ENCODE measurements around the gene ELN. TPM values are rescaled to one million over a fixed set of nuclear protein-coding genes. Genes with fewer than 3 reads are reported as not detected.

Gene ELN
- total and polyA plus RNA-seq, 5 donors from 2014 or later: 0.35 TPM; not detected in 4

GRCh38 chr7:74058486-74058885 lies 30.5 kb downstream of the ELN start:
- Mint-ChIP-seq H3K27ac (peak overlapping the region in 1 of 3 donors; percentile 14), H3K4me3 (no peak overlapping the region), H3K36me3 (no peaks in the 10 kb centered on the region), H3K4me1 (peaks cover 0 to 6% (median 5%) of the 10 kb centered on the region in 4 donors), H3K27me3 (peaks cover 22% of the 10 kb centered on the region), H3K9me3 (no peaks in the 10 kb centered on the region)
- ATAC-seq (ENCODE audit: low read depth in 2 of 2): no peak
- DNase-seq: no peak
- Histone ChIP-seq H3K27ac (ENCODE audit: insufficient read depth, low read length, poor library complexity, severe bottlenecking) (no peak overlapping the region), H3K4me3 (ENCODE audit: low read depth, low read length) (no peak overlapping the region), H3K27me3 (ENCODE audit: control insufficient read depth, insufficient read depth, low read length) (no peaks in the 10 kb centered on the region), H3K4me1 (ENCODE audit: control insufficient read depth, insufficient read depth, low read length, poor library complexity, severe bottlenecking) (peaks cover 7% of the 10 kb centered on the region), H3K36me3 (ENCODE audit: control insufficient read depth, insufficient read depth, low read length) (no peaks in the 10 kb centered on the region), H3K9me3 (ENCODE audit: control insufficient read depth in 2 of 2, low read length in 2 of 2) (no peaks in the 10 kb centered on the region)

GRCh38 chr7:74059037-74059436 lies 31.1 kb downstream of the ELN start:
- Mint-ChIP-seq H3K27me3 (peaks cover 21% of the 10 kb centered on the region), H3K27ac (no peak overlapping the region), H3K4me3 (no peak overlapping the region), H3K4me1 (peaks cover 0 to 6% (median 5%) of the 10 kb centered on the region in 4 donors), H3K9me3 (no peaks in the 10 kb centered on the region), H3K36me3 (no peaks in the 10 kb centered on the region)
- Histone ChIP-seq H3K4me1 (ENCODE audit: control insufficient read depth, insufficient read depth, low read length, poor library complexity, severe bottlenecking) (peaks cover 7% of the 10 kb centered on the region), H3K9me3 (ENCODE audit: control insufficient read depth in 2 of 2, low read length in 2 of 2) (no peaks in the 10 kb centered on the region), H3K36me3 (ENCODE audit: control insufficient read depth, insufficient read depth, low read length) (no peaks in the 10 kb centered on the region), H3K27me3 (ENCODE audit: control insufficient read depth, insufficient read depth, low read length) (no peaks in the 10 kb centered on the region), H3K27ac (ENCODE audit: insufficient read depth, low read length, poor library complexity, severe bottlenecking) (no peak overlapping the region), H3K4me3 (ENCODE audit: low read depth, low read length) (no peak overlapping the region)
- ATAC-seq (ENCODE audit: low read depth in 2 of 2): no peak
- DNase-seq: no peak

- H3K4me3 Mint-ChIP-seq: no peak overlapping the region
- H3K27ac ChIP-seq (ENCODE audit: insufficient read depth, low read length, poor library complexity, severe bottlenecking): no peak overlapping the region
- no peaks in the 10 kb centered on the region for H3K36me3 Mint-ChIP-seq
- H3K4me1 ChIP-seq (ENCODE audit: control insufficient read depth, insufficient read depth, low read length, poor library complexity, severe bottlenecking): peaks cover 7% of the 10 kb centered on the region
- peaks cover 18% of the 10 kb centered on the region for H3K27me3 Mint-ChIP-seq
- no peak overlapping the region for H3K4me3 ChIP-seq (ENCODE audit: low read depth, low read length)
- H3K27me3 ChIP-seq (ENCODE audit: control insufficient read depth, insufficient read depth, low read length): no peaks in the 10 kb centered on the region
- DNase-seq (no peak), ATAC-seq (ENCODE audit: low read depth in 2 of 2) (no peak)
- no peaks in the 10 kb centered on the region for H3K9me3 ChIP-seq (ENCODE audit: control insufficient read depth in 2 of 2, low read length in 2 of 2)
- no peaks in the 10 kb centered on the region for H3K9me3 Mint-ChIP-seq
- no peaks in the 10 kb centered on the region for H3K36me3 ChIP-seq (ENCODE audit: control insufficient read depth, insufficient read depth, low read length)
- H3K4me1 Mint-ChIP-seq: peaks cover 0 to 6% (median 5%) of the 10 kb centered on the region in 4 donors
- no peak overlapping the region for H3K27ac Mint-ChIP-seq
Measured at GRCh38 chr7:74059681-74060588, 32.0 kb downstream of the ELN start.

GRCh38 chr7:74061840-74062539 lies 34.0 kb downstream of the ELN start:
- H3K4me3 Mint-ChIP-seq: peak overlapping the region in 3 of 4 donors; percentile 28 to 81 (median 48)
- peak overlapping the region; percentile 50 for H3K27ac ChIP-seq (ENCODE audit: insufficient read depth, low read length, poor library complexity, severe bottlenecking)
- DNase-seq: peak; percentile 54 to 67 (median 55)

GRCh38 chr7:74063223-74063641 lies 35.3 kb downstream of the ELN start:
- peak overlapping the region in 1 of 4 donors; percentile 63 for H3K4me3 Mint-ChIP-seq
- no peaks in the 10 kb centered on the region for H3K36me3 Mint-ChIP-seq

More at GRCh38 chr7:74061840-74062539, 34.0 kb downstream of the ELN start:
- H3K9me3 ChIP-seq (ENCODE audit: control insufficient read depth in 2 of 2, low read length in 2 of 2): no peaks in the 10 kb centered on the region
- Mint-ChIP-seq H3K27ac (peak overlapping the region; percentile 26 to 95 (median 90)), H3K4me1 (peaks cover 0 to 6% (median 5%) of the 10 kb centered on the region in 4 donors), H3K36me3 (no peaks in the 10 kb centered on the region), H3K27me3 (peaks cover 11% of the 10 kb centered on the region), H3K9me3 (no peaks in the 10 kb centered on the region)
- no peaks in the 10 kb centered on the region for H3K27me3 ChIP-seq (ENCODE audit: control insufficient read depth, insufficient read depth, low read length)
- no peaks in the 10 kb centered on the region for H3K36me3 ChIP-seq (ENCODE audit: control insufficient read depth, insufficient read depth, low read length)
- ATAC-seq (ENCODE audit: low read depth in 2 of 2): peak; percentile 93 to 95
- H3K4me3 ChIP-seq (ENCODE audit: low read depth, low read length): no peak overlapping the region
- H3K4me1 ChIP-seq (ENCODE audit: control insufficient read depth, insufficient read depth, low read length, poor library complexity, severe bottlenecking): peaks cover 7% of the 10 kb centered on the region

GRCh38 chr7:74063646-74064045 lies 35.7 kb downstream of the ELN start:
- Histone ChIP-seq H3K27me3 (ENCODE audit: control insufficient read depth, insufficient read depth, low read length) (no peaks in the 10 kb centered on the region), H3K27ac (ENCODE audit: insufficient read depth, low read length, poor library complexity, severe bottlenecking) (no peak overlapping the region), H3K4me1 (ENCODE audit: control insufficient read depth, insufficient read depth, low read length, poor library complexity, severe bottlenecking) (peaks cover 7% of the 10 kb centered on the region), H3K36me3 (ENCODE audit: control insufficient read depth, insufficient read depth, low read length) (no peaks in the 10 kb centered on the region), H3K4me3 (ENCODE audit: low read depth, low read length) (no peak overlapping the region), H3K9me3 (ENCODE audit: control insufficient read depth in 2 of 2, low read length in 2 of 2) (no peaks in the 10 kb centered on the region)
- ATAC-seq (ENCODE audit: low read depth in 2 of 2) (no peak), DNase-seq (no peak)
- Mint-ChIP-seq H3K36me3 (no peaks in the 10 kb centered on the region), H3K9me3 (no peaks in the 10 kb centered on the region), H3K27me3 (peaks cover 5% of the 10 kb centered on the region), H3K4me3 (peak overlapping the region in 1 of 4 donors; percentile 63), H3K4me1 (peaks cover 0 to 6% (median 5%) of the 10 kb centered on the region in 4 donors), H3K27ac (no peak overlapping the region)

More at GRCh38 chr7:74063223-74063641, 35.3 kb downstream of the ELN start:
- no peaks in the 10 kb centered on the region for H3K27me3 ChIP-seq (ENCODE audit: control insufficient read depth, insufficient read depth, low read length)
- peaks cover 0 to 6% (median 5%) of the 10 kb centered on the region in 4 donors for H3K4me1 Mint-ChIP-seq
- no peak overlapping the region for H3K27ac ChIP-seq (ENCODE audit: insufficient read depth, low read length, poor library complexity, severe bottlenecking)
- DNase-seq (no peak), ATAC-seq (ENCODE audit: low read depth in 2 of 2) (no peak)
- no peaks in the 10 kb centered on the region for H3K9me3 ChIP-seq (ENCODE audit: control insufficient read depth in 2 of 2, low read length in 2 of 2)
- H3K27ac Mint-ChIP-seq: no peak overlapping the region
- H3K4me3 ChIP-seq (ENCODE audit: low read depth, low read length): no peak overlapping the region
- H3K36me3 ChIP-seq (ENCODE audit: control insufficient read depth, insufficient read depth, low read length): no peaks in the 10 kb centered on the region
- H3K4me1 ChIP-seq (ENCODE audit: control insufficient read depth, insufficient read depth, low read length, poor library complexity, severe bottlenecking): peaks cover 7% of the 10 kb centered on the region
- H3K27me3 Mint-ChIP-seq: peaks cover 9% of the 10 kb centered on the region
- no peaks in the 10 kb centered on the region for H3K9me3 Mint-ChIP-seq

GRCh38 chr7:74064696-74065095 lies 36.7 kb downstream of the ELN start:
- Mint-ChIP-seq H3K4me3 (no peak overlapping the region), H3K4me1 (peaks cover 0 to 6% (median 5%) of the 10 kb centered on the region in 4 donors), H3K27me3 (peaks cover 4% of the 10 kb centered on the region), H3K27ac (no peak overlapping the region), H3K9me3 (no peaks in the 10 kb centered on the region), H3K36me3 (no peaks in the 10 kb centered on the region)
- ATAC-seq (ENCODE audit: low read depth in 2 of 2) (no peak), DNase-seq (no peak)
- Histone ChIP-seq H3K9me3 (ENCODE audit: control insufficient read depth in 2 of 2, low read length in 2 of 2) (no peaks in the 10 kb centered on the region), H3K4me3 (ENCODE audit: low read depth, low read length) (no peak overlapping the region), H3K4me1 (ENCODE audit: control insufficient read depth, insufficient read depth, low read length, poor library complexity, severe bottlenecking) (peaks cover 7% of the 10 kb centered on the region), H3K27me3 (ENCODE audit: control insufficient read depth, insufficient read depth, low read length) (no peaks in the 10 kb centered on the region), H3K27ac (ENCODE audit: insufficient read depth, low read length, poor library complexity, severe bottlenecking) (no peak overlapping the region), H3K36me3 (ENCODE audit: control insufficient read depth, insufficient read depth, low read length) (no peaks in the 10 kb centered on the region)

Measured in CD4-positive, CD25-positive, alpha-beta regulatory T cell (primary cell).